Heart left ventricle (tissue), 16 donors: ENCODE measurements around the gene SLC25A6. TPM values are rescaled to one million over a fixed set of nuclear protein-coding genes. Genes with fewer than 3 reads are reported as not detected.
A peak's percentile ranks its signal among the peaks of the same experiment; 100 is the strongest.

Experiments used
- ATAC-seq, 4 donors: fragments of 200-7000 bp; cut with Tn5 transposase; one replicate each; pipeline ENCODE4 v1.9.1; 2020 to 2022; ENCODE audit warnings: moderate library complexity in 4 of 4, mild to moderate bottlenecking in 3 of 4, moderate number of reproducible peaks in 1 of 4
- DNase-seq, 5 donors: peaks; one replicate each; pipeline ENCODE4 v3.0.0-alpha.2; 2020
- H3K27ac ChIP-seq, 12 donors: fragments of 200-600 bp; sonication (generic) in 4 of 12; one replicate each; pipeline versions ENCODE4 v1.5.0 to v1.8.0; 2016 to 2022; ENCODE audit warnings: mild to moderate bottlenecking in 2 of 12
- H3K27me3 ChIP-seq, 9 donors: fragments of 200-600 bp; sonication (generic) in 2 of 9; one replicate each; pipeline versions ENCODE4 v1.5.1 to v1.8.0; 2016 to 2022; ENCODE audit warnings: mild to moderate bottlenecking in 3 of 9
- H3K36me3 ChIP-seq, 9 donors: fragments of 200-600 bp; sonication (generic) in 2 of 9; one replicate each; pipeline versions ENCODE4 v1.5.0 to v1.8.0; 2018 to 2022; ENCODE audit warnings: mild to moderate bottlenecking in 2 of 9
- H3K4me1 ChIP-seq, 12 donors: fragments of 200-600 bp; sonication (generic) in 4 of 12; one replicate each; pipeline versions ENCODE4 v1.5.0 to v1.8.0; 2016 to 2022; ENCODE audit warnings: mild to moderate bottlenecking in 3 of 12
- H3K4me3 ChIP-seq, 12 donors: fragments of 200-600 bp; sonication (generic) in 4 of 12; one replicate each; pipeline versions ENCODE4 v1.5.0 to v1.8.0; 2017 to 2022; ENCODE audit warnings: mild to moderate bottlenecking in 9 of 12, moderate library complexity in 4 of 12
- H3K9me3 ChIP-seq, 12 donors: fragments of 200-600 bp; sonication (generic) in 4 of 12; one replicate each; pipeline versions ENCODE4 v1.5.0 to v1.8.0; 2016 to 2022; ENCODE audit warnings: mild to moderate bottlenecking in 1 of 12
- CTCF ChIP-seq, 12 donors: fragments of 200-600 bp; sonication (generic) in 4 of 12; IDR thresholded peaks; one replicate each; pipeline versions ENCODE4 v1.5.0 to v1.8.0; 2018 to 2022; ENCODE audit warnings: antibody characterized with exemption in 12 of 12, mild to moderate bottlenecking in 5 of 12
- POLR2A ChIP-seq, 2 donors: fragments of 450-650 bp; IDR thresholded peaks; one replicate each; pipeline ENCODE4 v1.6.1; 2017; ENCODE audit warnings: antibody characterized with exemption in 2 of 2, mild to moderate bottlenecking in 2 of 2, moderate library complexity in 2 of 2
- WGBS, 4 donors: extraction: QIAGEN DNeasy Blood & Tissue Kit in 2 of 4; methylation state at CpG; one replicate each; pipeline versions ENCODE4 v1.1.5 to v1.1.7; 2013 to 2018; 5-methylcytosine and 5-hydroxymethylcytosine counted together
- intact Hi-C, 10 donors: fragments of 100-400 bp; cut with DNase I; formaldehyde crosslinking; loops; one replicate each; pipeline versions ENCODE4 v1.11.1 to v1.14.2; 2022
- polyA plus RNA-seq, 2 donors: library from polyadenylated mRNA; stranded (reverse); fragments of 200-250 nt; gene quantifications; one replicate each; pipeline ENCODE4 v1.2.3, GENCODE V29; 2013
- total RNA-seq, 9 donors: library from RNA; depleted of rRNA in 2 of 9; stranded (reverse); fragments of >200 nt in 2 of 9; fragmentation: NEBNext Ultra II Directional in 3 of 9; extraction: Animal tissue kit (Norgen Biotek cat#: 25700) in 3 of 9; gene quantifications; one replicate each; pipeline versions ENCODE4 v1.1.0 to v1.2.4, GENCODE V29; 2016 to 2023
- donor health status: ischemic (EF 13 %, LVEDD 7.1; RV severe dilation, severe dysfunction).
- donor health status: healthy with polysubstance abuse.
- donor health status: DM: no; HTN: yes; CAD: no.
- donor health status: DM: no; HTN: no; CAD: no.
- donor health status: ischemic (EF 25% LVEDD 6.9; RV normal size, moderate dysfunction).
- donor health status: ischemic (EF 25% LVEDD 5.7; RV mildly dilated, moderate dysfunction).
- donor health status: healthy.
- donor health status: DM: yes; HTN: yes; CAD: no.
- donor health status: ischemic (EF 35%, LVEDD 5.7; RV mildly dilated, moderate dysfunction).
- donor health status: nonischemic (EF 11% LVEDD 7.7; RV severe dilation, severe dysfunction).
- donor health status: DM: yes; HTN: yes; CAD: no.
- donor health status: PGD.
- donor health status: ischemic (EF 29% LVEDD 5.4; RV normal size, mild dysfunction).
- donor health status: nonischemic (EF 23%, LVEDD 6.1; RV moderate dilation, normal function).

Gene SLC25A6
- total and polyA plus RNA-seq, 11 donors = 78.2 to 232 (median 129) TPM

GRCh38 chrX:1336948-1337779 is 54.7 kb downstream of the SLC25A6 start:
- H3K27me3 ChIP-seq = no peaks in the 10 kb centered on the region
- H3K9me3 ChIP-seq = peaks cover 0 to 17% (median 9%) of the 10 kb centered on the region in 12 donors
- peaks cover 0 to 7% (median 0%) of the 10 kb centered on the region in 9 donors for H3K36me3 ChIP-seq
- TF ChIP-seq CTCF (IDR thresholded peaks at IDR 0.05) (no peak), POLR2A (IDR thresholded peaks at IDR 0.05) (no peak)
- H3K4me3 ChIP-seq = peak overlapping the region; percentile 3 to 69 (median 52)
- intact Hi-C loops = no loop called here
- H3K27ac ChIP-seq = peak overlapping the region; percentile 36 to 85 (median 69)
- DNase-seq (peak in 1 of 5 donors; percentile 47), ATAC-seq (peak in 1 of 4 donors; percentile 14)
- 42 to 63% (median 46%) methylated on average over 13 to 18 of the region's 18 CpGs for WGBS, 4 donors
- H3K4me1 ChIP-seq = peaks cover 0 to 30% (median 1%) of the 10 kb centered on the region in 12 donors

DNA sequence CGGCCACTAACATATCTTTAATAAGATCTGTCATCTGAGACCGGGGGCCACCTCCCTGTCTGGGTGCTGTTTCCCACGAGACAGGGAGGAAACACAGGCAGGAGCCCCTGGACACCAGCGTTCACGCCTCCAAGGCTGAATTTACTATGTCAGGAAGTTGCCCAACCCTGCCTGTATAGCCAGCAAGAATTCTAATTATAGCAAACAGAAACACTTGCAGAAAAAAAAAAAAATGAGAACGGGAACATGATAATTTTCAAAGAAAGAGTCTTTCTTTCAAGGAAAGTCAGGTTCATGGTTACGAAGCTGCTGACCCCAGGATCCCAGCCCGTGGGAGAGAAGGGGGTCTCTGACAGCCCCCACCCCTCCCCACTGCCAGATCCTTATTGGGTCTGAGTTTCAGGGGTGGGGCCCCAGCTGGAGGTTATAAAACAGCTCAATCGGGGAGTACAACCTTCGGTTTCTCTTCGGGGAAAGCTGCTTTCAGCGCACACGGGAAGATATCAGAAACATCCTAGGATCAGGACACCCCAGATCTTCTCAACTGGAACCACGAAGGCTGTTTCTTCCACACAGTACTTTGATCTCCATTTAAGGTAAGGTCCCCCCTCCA is 55.5 kb downstream of the SLC25A6 start, which contains the start of gene IL3RA:
Gene IL3RA, plus strand, starts transcription at position 455 of the 613 bp plus-strand sequence. CDS start 4,981 bp downstream, outside the sequence.
- Histone ChIP-seq H3K27ac (peak within 1 kb of the TSS; percentile 36 to 85 (median 69)), H3K27me3 (no peaks in the 10 kb centered on the region), H3K36me3 (peaks cover 0 to 2% (median 0%) of the 10 kb centered on the region in 9 donors), H3K9me3 (peaks cover 0 to 15% (median 9%) of the 10 kb centered on the region in 12 donors), H3K4me3 (peak within 1 kb of the TSS; percentile 3 to 69 (median 52)), H3K4me1 (peaks cover 0 to 30% (median 1%) of the 10 kb centered on the region in 12 donors)
- intact Hi-C loops = no loop called here
- TF ChIP-seq POLR2A (IDR thresholded peaks at IDR 0.05) (no peak), CTCF (IDR thresholded peaks at IDR 0.05) (no peak)
- 11 to 20% (median 17%) methylated on average over 14 of the region's 14 CpGs for WGBS, 4 donors
- peak; percentile 27 to 89 (median 82) for ATAC-seq
- peak; percentile 54 to 63 (median 61) for DNase-seq

Other genes starting within 250 kb of the SLC25A6 start
- under 1 TPM in 2 of 9 donors, not detected in 7; 0.19 to 0.20 TPM for gene CRLF2, start 179.5 kb downstream of the SLC25A6 start, total RNA-seq
- gene CRLF2, start 179.5 kb downstream of the SLC25A6 start, polyA plus RNA-seq = not detected
- 10 to 100 TPM in 2 of 9 donors, 1 to 10 TPM in 5, under 1 TPM in 2; 0.49 to 17.1 (median 1.8) TPM for gene CSF2RA, start 123.3 kb downstream of the SLC25A6 start, total RNA-seq
- 1 to 10 TPM; 1.0 to 1.4 TPM for gene CSF2RA, start 123.3 kb downstream of the SLC25A6 start, polyA plus RNA-seq
- gene IL3RA, start 55.3 kb downstream of the SLC25A6 start, total RNA-seq = 10 to 100 TPM in 1 of 9 donors, 1 to 10 TPM in 8; 3.2 to 20.4 (median 4.4) TPM
- gene IL3RA, start 55.3 kb downstream of the SLC25A6 start, polyA plus RNA-seq = 10 to 100 TPM in 1 of 2 donors, 1 to 10 TPM in 1; 9.1 to 11.0 TPM
- gene ASMTL, start 60.8 kb upstream of the SLC25A6 start, total RNA-seq = 10 to 100 TPM; 25.3 to 44.6 (median 29.1) TPM
- gene ASMTL, start 60.8 kb upstream of the SLC25A6 start, polyA plus RNA-seq = 10 to 100 TPM; 20.2 to 42.3 TPM
- 10 to 100 TPM in 1 of 9 donors, 1 to 10 TPM in 6, under 1 TPM in 2; 0.62 to 10.5 (median 2.3) TPM for gene P2RY8, start 145.1 kb upstream of the SLC25A6 start, total RNA-seq
- 1 to 10 TPM; 1.1 to 6.1 TPM for gene P2RY8, start 145.1 kb upstream of the SLC25A6 start, polyA plus RNA-seq
- gene AKAP17A, start 199.5 kb upstream of the SLC25A6 start, total RNA-seq = 10 to 100 TPM; 12.5 to 20.4 (median 15.6) TPM
- gene AKAP17A, start 199.5 kb upstream of the SLC25A6 start, polyA plus RNA-seq = 10 to 100 TPM; 16.1 to 20.1 TPM
- not detected for gene ASMT, start 222.9 kb upstream of the SLC25A6 start, total RNA-seq
- under 1 TPM in 1 of 2 donors, not detected in 1; 0.11 TPM for gene ASMT, start 222.9 kb upstream of the SLC25A6 start, polyA plus RNA-seq